ENCODE results near the gene PPIL1.

- no peak for TF ChIP-seq POLR2A (IDR thresholded peaks at IDR 0.05)
- no peak for TF ChIP-seq CTCF (IDR thresholded peaks at IDR 0.05)
Observed at GRCh38 chr6:36852481-36853147, 22.0 kb downstream of the PPIL1 start.

Data from lower leg skin (tissue), 3 donors.